Karpas-422 (cell line): ENCODE results near the gene MED13. TPM values are rescaled to one million over a fixed set of nuclear protein-coding genes. Genes with fewer than 3 reads are reported as not detected.
A peak's percentile ranks its signal among the peaks of the same experiment; 100 is the strongest.
"Not testable (repeated sequence)": the region's sequence is repeated elsewhere in the genome, so short reads cannot be mapped to it uniquely, and the experiment has no call there.

Experiments
- DNase-seq: peaks from one replicate; pipeline ENCODE4 v3.0.0-alpha.2; 2015
- H2AFZ ChIP-seq: fragments of 200-600 bp; sonication (generic); 2 replicates; pipeline ENCODE4 v1.6.1; 2014; ENCODE audit warnings: antibody characterized with exemption, low read length, mixed read lengths
- H3K27ac ChIP-seq: fragments of 200-600 bp; sonication (generic); 2 replicates; pipeline ENCODE4 v1.5.1; 2014; ENCODE audit warnings: mild to moderate bottlenecking, low read length, moderate library complexity
- H3K27me3 ChIP-seq: fragments of 200-600 bp; sonication (generic); 2 replicates; pipeline ENCODE4 v1.6.1; 2014; ENCODE audit warnings: low read length, mixed read lengths
- H3K36me3 ChIP-seq: fragments of 200-600 bp; sonication (generic); 2 replicates; pipeline ENCODE4 v1.6.1; 2014; ENCODE audit warnings: low read length, mixed read lengths; ENCODE audit not compliant: insufficient read depth
- H3K4me1 ChIP-seq: fragments of 200-600 bp; sonication (generic); 2 replicates; pipeline ENCODE4 v1.6.1; 2014; ENCODE audit warnings: mild to moderate bottlenecking, low read length, mixed read lengths
- H3K4me2 ChIP-seq: fragments of 200-600 bp; sonication (generic); 2 replicates; pipeline ENCODE4 v1.6.1; 2014; ENCODE audit warnings: low read length, low read depth, mild to moderate bottlenecking; ENCODE audit not compliant: poor library complexity, severe bottlenecking
- H3K4me3 ChIP-seq: fragments of 200-600 bp; sonication (generic); 2 replicates; pipeline ENCODE4 v1.5.1; 2014; ENCODE audit warnings: mild to moderate bottlenecking, antibody characterized with exemption, low read length, mixed read lengths
- H3K79me2 ChIP-seq: fragments of 200-600 bp; sonication (generic); 2 replicates; pipeline ENCODE4 v1.6.1; 2014; ENCODE audit warnings: mild to moderate bottlenecking, low read length, mixed read lengths
- H3K9ac ChIP-seq: fragments of 200-600 bp; sonication (generic); 2 replicates; pipeline ENCODE4 v1.6.0; 2014; ENCODE audit warnings: low read length
- H3K9me2 ChIP-seq: fragments of 200-600 bp; sonication (generic), shearing (Covaris generic); replicated peaks from 2 replicates; pipeline ENCODE4 v1.6.0; 2014; ENCODE audit warnings: mild to moderate bottlenecking, low read length, moderate library complexity; ENCODE audit not compliant: insufficient read depth
- H3K9me3 ChIP-seq: fragments of 300-700, 200-600 bp; sonication (generic); 2 replicates; pipeline ENCODE4 v1.6.1; 2014; ENCODE audit warnings: low read length, mixed read lengths
- H4K20me1 ChIP-seq: fragments of 200-600 bp; sonication (generic); 2 replicates; pipeline ENCODE4 v1.6.1; 2014; ENCODE audit warnings: mild to moderate bottlenecking, antibody characterized with exemption, low read length, low read depth; ENCODE audit not compliant: insufficient read depth
- total RNA-seq: library from RNA; depleted of rRNA; stranded (reverse); fragments of >200 nt; shearing (Covaris generic); gene quantifications from 2 replicates; pipeline ENCODE4 v1.2.3, GENCODE V29; 2014; ENCODE audit warnings: low replicate concordance

The MED13 gene
- total RNA-seq, 1 experiment from 2014 or later = 90.3 TPM

DNA sequence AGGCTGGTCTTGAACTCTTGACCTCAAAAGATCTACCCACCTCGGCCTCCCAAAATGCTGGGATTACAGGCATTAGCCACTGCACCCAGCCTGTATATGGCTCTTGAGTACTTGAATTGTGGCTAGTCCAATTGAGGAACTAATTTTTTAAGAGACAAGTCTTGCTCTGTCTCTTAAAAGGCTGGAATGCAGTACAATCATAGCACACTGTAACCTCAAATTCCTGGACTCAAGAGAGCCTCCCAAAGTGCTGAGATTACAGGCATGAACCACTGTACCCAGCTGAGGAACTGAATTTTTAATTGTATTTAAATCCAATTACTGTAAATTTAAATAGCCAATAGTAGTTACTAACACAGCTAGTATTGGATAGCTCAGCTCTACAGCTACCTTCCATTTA is 50.6 kb downstream of the MED13 start:
- Histone ChIP-seq H3K9ac (no peak overlapping the region), H3K27ac (no peak overlapping the region), H4K20me1 (no peaks in the 10 kb centered on the region; the same call in 1 of the 2 replicates), H3K4me2 (no peak overlapping the region), H3K27me3 (no peaks in the 10 kb centered on the region), H3K36me3 (peaks cover 54% of the 10 kb centered on the region), H3K79me2 (peaks cover 78% of the 10 kb centered on the region), H3K4me1 (no peaks in the 10 kb centered on the region), H3K9me3 (no peaks in the 10 kb centered on the region), H3K9me2 (no peaks in the 10 kb centered on the region), H3K4me3 (no peak overlapping the region), H2AFZ (no peak overlapping the region)
- no peak for DNase-seq

DNA sequence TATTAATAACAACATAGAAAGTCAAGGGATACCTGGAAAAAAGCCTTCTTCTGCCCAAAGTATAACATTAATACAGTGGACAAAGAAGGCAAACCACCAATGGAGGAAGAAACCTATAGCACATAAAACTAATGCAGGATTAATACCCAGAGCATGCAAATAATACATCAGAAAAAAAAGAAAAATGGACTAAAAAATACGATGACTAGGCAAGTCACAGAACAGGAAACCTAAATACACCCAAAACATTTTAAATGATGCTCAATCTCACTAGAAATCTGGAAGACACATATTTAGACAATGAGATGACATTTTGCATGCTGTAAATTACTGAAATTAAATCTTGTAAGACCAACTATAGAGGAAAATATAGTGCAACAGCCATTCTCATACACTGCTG is 55.9 kb downstream of the MED13 start:
- Histone ChIP-seq H3K36me3 (peaks cover 54% of the 10 kb centered on the region), H3K4me1 (no peaks in the 10 kb centered on the region), H3K9me2 (no peaks in the 10 kb centered on the region), H3K9ac (no peak overlapping the region), H3K4me3 (no peak overlapping the region), H2AFZ (no peak overlapping the region), H4K20me1 (no peaks in the 10 kb centered on the region), H3K9me3 (no peaks in the 10 kb centered on the region), H3K4me2 (no peak overlapping the region), H3K27me3 (no peaks in the 10 kb centered on the region), H3K79me2 (peaks cover 86% of the 10 kb centered on the region), H3K27ac (no peak overlapping the region)
- DNase-seq = no peak

DNA sequence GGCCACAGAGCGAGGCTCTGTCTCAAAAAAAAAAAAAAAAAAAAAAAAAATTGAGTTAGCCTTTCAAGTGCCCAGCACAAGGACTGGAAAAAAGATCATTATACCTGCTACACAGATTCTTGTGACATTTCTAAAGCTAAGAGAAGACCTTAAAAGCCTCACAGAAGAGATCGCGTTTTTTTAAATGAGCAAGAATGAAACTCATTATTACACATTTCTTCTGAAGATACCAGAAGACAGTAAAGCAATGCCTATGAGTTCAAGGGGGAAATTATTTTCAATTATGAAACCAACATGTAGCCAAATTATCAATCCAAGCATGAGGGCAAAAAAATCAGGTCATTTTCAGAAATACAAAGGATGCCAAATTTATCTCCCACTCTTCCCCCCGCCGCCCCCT is 56.8 kb downstream of the MED13 start:
- no peaks in the 10 kb centered on the region for H3K4me1 ChIP-seq
- H3K36me3 ChIP-seq = peaks cover 56% of the 10 kb centered on the region
- no peak overlapping the region for H3K4me3 ChIP-seq
- H3K79me2 ChIP-seq = peaks cover 88% of the 10 kb centered on the region
- DNase-seq = no peak
- H2AFZ ChIP-seq = no peak overlapping the region
- H3K4me2 ChIP-seq = no peak overlapping the region
- H3K27ac ChIP-seq = no peak overlapping the region
- H3K27me3 ChIP-seq = no peaks in the 10 kb centered on the region
- H3K9me3 ChIP-seq = no peaks in the 10 kb centered on the region
- no peak overlapping the region for H3K9ac ChIP-seq
- H3K9me2 ChIP-seq = no peaks in the 10 kb centered on the region
- H4K20me1 ChIP-seq = no peaks in the 10 kb centered on the region

DNA sequence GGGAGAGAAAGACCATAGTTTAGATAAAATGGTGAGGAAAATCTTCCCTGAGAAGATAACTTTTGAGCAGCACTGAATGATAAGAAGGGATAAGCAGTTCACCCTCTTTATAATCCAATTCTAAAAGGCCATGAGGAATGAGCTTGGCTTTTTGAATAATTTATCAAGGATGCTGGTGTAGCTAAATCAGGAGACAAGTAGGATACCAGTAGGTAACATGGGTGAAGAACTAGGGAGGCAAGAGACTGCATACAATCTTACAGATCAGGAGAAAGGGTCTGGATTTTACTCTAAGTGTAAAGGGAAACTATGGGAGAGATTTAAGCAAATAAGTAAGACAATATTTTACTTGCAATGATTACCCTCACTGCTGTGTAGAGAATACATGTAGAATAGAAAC is 60.7 kb downstream of the MED13 start:
- Histone ChIP-seq H3K4me1 (peaks cover 11% of the 10 kb centered on the region), H3K9me2 (no peaks in the 10 kb centered on the region), H4K20me1 (no peaks in the 10 kb centered on the region), H2AFZ (no peak overlapping the region), H3K79me2 (peaks cover 93% of the 10 kb centered on the region), H3K9ac (no peak overlapping the region), H3K27ac (no peak overlapping the region), H3K27me3 (no peaks in the 10 kb centered on the region), H3K9me3 (no peaks in the 10 kb centered on the region), H3K4me3 (no peak overlapping the region), H3K4me2 (no peak overlapping the region), H3K36me3 (peaks cover 39% of the 10 kb centered on the region; the same call in 1 of the 2 replicates)
- DNase-seq = no peak

DNA sequence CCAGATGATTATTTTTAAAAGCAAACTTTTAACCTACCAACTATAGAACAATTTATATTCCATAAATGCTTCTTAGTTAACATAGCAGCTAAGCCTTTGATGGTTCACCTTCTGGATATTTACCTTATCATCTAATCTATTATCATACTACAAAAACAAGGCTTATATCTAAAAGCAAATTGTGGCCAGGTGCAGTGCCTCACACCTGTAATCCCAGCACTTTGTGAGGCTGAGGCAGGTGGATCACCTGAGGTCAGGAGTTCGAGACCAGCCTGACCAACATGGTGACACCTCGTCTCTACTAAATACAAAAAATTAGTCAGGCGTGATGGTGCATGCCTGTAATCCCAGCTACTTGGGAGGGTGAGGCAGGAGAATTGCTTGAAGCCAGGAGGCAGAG is 61.9 kb downstream of the MED13 start:
- H3K27me3 ChIP-seq, DNase-seq, H3K4me3 ChIP-seq, H3K4me2 ChIP-seq, H3K27ac ChIP-seq, H4K20me1 ChIP-seq, H3K9me3 ChIP-seq, H2AFZ ChIP-seq, H3K9ac ChIP-seq, H3K9me2 ChIP-seq: not testable (repeated sequence)
- Histone ChIP-seq H3K79me2 (peaks cover 93% of the 10 kb centered on the region), H3K4me1 (peaks cover 24% of the 10 kb centered on the region), H3K36me3 (peaks cover 28% of the 10 kb centered on the region; the same call in 1 of the 2 replicates)

DNA sequence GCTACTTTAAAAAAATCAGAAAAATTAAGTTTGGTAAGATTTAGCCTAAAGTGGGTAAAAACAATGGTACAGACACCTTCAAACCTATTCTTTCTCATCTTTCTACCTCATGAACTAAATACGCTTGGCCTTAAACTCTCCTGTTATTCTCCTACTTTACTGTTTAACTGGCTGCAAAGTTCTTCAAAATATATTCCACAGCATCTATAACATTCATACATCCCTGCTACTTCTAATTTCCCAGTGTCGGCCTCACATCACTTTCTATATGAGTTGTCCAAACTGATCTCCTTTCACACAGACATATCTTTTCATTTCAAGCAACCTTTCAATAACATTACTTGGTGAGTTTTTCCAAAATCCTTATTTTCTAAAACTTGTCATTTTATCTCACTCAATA is 64.0 kb downstream of the MED13 start:
- no peak for DNase-seq
- H3K9ac ChIP-seq = no peak overlapping the region
- H3K9me3 ChIP-seq = no peaks in the 10 kb centered on the region
- peaks cover 95% of the 10 kb centered on the region for H3K79me2 ChIP-seq
- no peak overlapping the region for H3K27ac ChIP-seq
- H3K4me2 ChIP-seq = no peak overlapping the region
- no peak overlapping the region for H3K4me3 ChIP-seq
- no peaks in the 10 kb centered on the region for H3K27me3 ChIP-seq
- peaks cover 19% of the 10 kb centered on the region; the same call in 1 of the 2 replicates for H3K36me3 ChIP-seq
- H4K20me1 ChIP-seq = no peaks in the 10 kb centered on the region
- H2AFZ ChIP-seq = no peak overlapping the region
- no peaks in the 10 kb centered on the region for H3K9me2 ChIP-seq
- peaks cover 44% of the 10 kb centered on the region for H3K4me1 ChIP-seq

DNA sequence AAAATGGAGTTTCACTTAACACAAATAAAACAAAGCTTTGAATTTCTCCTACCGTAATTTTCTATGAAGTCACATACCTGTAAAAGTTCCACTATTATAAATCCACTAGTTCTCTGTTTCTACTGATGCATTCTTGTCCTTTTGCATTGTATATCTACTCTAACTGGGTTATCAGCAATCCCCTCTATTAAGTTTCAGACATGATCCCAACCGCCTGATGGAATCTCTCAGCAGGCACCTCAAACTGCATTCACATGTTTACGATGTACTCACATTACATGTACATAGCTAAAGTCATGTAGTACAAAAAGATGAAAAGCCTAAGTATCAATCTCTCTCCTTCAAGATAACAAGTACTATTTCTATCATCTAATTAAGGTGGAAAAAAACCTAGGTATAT is 64.9 kb downstream of the MED13 start:
- Histone ChIP-seq H3K36me3 (peaks cover 22% of the 10 kb centered on the region; the same call in 1 of the 2 replicates), H3K9ac (no peak overlapping the region), H3K4me2 (no peak overlapping the region), H3K27ac (no peak overlapping the region), H4K20me1 (no peaks in the 10 kb centered on the region), H3K27me3 (no peaks in the 10 kb centered on the region), H3K79me2 (peaks cover 96% of the 10 kb centered on the region), H3K9me3 (no peaks in the 10 kb centered on the region), H2AFZ (no peak overlapping the region), H3K4me3 (no peak overlapping the region), H3K4me1 (peaks cover 52% of the 10 kb centered on the region), H3K9me2 (no peaks in the 10 kb centered on the region)
- DNase-seq = no peak

DNA sequence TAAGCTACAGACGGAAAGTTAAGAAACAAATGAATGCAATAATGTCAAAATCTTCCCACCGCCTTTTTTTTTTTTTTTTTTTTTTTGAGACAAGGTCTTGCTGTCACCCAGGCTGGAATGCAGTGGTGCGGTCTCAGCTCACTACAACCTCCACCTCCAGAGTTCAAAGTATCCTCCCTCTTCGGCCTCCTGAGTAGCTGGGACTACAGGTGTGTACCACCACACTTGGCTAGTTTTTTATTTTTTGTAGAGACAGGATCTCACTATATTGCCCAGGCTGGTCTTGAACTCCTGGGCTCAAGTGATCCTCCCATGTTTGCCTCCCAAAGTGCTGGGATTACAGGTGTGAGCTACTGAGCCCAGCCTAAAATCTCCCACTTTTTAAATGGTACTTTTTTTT is 66.5 kb downstream of the MED13 start:
- H2AFZ ChIP-seq, H3K27me3 ChIP-seq, H3K9ac ChIP-seq, DNase-seq, H4K20me1 ChIP-seq, H3K9me2 ChIP-seq, H3K9me3 ChIP-seq: not testable (repeated sequence)
- H3K4me3 ChIP-seq = peak overlapping the region; percentile 49; the same call in 1 of the 2 replicates
- peaks cover 89% of the 10 kb centered on the region for H3K79me2 ChIP-seq
- H3K27ac ChIP-seq = peak overlapping the region; percentile 84
- peak overlapping the region; percentile 87 for H3K4me2 ChIP-seq
- H3K4me1 ChIP-seq = peaks cover 52% of the 10 kb centered on the region
- H3K36me3 ChIP-seq = peaks cover 18% of the 10 kb centered on the region; the same call in 1 of the 2 replicates

DNA sequence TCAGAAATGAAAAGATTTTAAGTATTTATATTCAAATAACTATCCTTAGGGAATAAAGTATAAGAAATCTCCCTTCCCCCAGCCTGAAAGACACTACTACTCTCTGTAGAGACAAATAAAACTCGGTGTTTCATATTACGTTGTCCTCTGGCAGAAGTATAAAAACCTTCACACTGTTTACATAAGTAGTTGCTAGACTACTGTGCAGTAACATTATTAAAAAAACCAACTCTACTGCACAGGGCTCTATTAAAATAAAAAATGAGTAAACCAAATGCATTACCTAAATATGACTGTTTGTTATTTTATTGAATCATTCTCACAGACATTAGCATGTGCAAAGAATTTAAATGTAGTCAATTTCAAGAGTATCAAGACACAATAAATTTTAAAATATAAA is 67.4 kb downstream of the MED13 start:
- Histone ChIP-seq H3K27me3 (no peaks in the 10 kb centered on the region), H3K36me3 (peaks cover 14% of the 10 kb centered on the region; the same call in 1 of the 2 replicates), H3K4me3 (peak overlapping the region; percentile 49), H3K9ac (0 out of 2 replicates have a peak overlapping the region, but pooled peaks have one; percentile 38), H3K9me2 (no peaks in the 10 kb centered on the region), H2AFZ (no peak overlapping the region), H3K9me3 (no peaks in the 10 kb centered on the region), H3K4me1 (peaks cover 52% of the 10 kb centered on the region), H4K20me1 (no peaks in the 10 kb centered on the region), H3K27ac (peak overlapping the region; percentile 84), H3K4me2 (peak overlapping the region; percentile 87), H3K79me2 (peaks cover 80% of the 10 kb centered on the region)
- peak; percentile 78 for DNase-seq
